ENCODE results near the gene KLHL11. TPM values are rescaled to one million over a fixed set of nuclear protein-coding genes. Genes with fewer than 3 reads are reported as not detected.

KLHL11 gene
- total and polyA plus RNA-seq, 10 donors, result 0.17 to 25.2 (median 11.0) TPM

DNA sequence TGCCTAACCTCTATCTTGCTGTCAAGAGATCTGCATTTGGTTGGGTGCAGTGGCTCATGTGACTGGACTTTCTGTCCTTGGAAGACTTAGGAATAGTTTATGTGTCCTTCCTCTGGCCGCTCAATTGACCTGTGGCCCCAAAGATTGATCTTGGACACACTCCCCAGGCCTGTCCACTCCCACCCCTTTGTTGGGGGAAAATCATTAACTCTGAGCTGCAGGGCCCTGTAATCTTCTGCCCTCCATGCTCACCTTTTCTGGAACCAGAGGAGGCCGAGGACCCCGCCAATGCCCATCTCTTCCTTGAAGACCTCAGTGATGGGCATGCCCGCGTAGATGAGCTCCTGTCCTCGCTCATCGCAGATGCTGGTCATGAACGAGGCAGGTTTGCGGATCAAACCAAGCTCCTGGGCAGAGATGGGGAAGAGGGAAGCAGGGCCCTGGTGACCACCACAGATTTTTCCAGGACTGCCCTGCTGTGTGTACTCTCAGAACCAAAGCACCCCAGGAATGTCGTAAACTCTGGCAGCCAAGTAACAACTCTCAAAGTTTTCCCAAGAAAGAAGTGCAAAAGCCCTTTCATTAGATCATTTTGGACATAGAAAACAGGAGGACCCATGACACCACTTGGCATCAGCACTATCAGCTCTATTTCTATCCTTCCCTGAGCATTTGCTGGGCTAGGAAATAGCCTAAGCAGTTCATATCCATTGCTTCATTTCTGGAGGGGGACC is 8.5 kb upstream of the KLHL11 start:
- Histone ChIP-seq H3K36me3 (peaks cover 18 to 97% (median 84%) of the 10 kb centered on the region in 6 donors), H3K27me3 (replicated peaks in 1 of 7) (no peaks in the 10 kb centered on the region), H3K4me1 (no peaks in the 10 kb centered on the region), H3K4me3 (no peak overlapping the region), H3K9me3 (no peaks in the 10 kb centered on the region), H3K27ac (no peak overlapping the region)
- DNase-seq, result no peak
- TF ChIP-seq POLR2A (IDR thresholded peaks at IDR 0.05) (no peak), POLR2AphosphoS5 (IDR thresholded peaks at IDR 0.05) (no peak)
- TF ChIP-seq, protein P1, sequence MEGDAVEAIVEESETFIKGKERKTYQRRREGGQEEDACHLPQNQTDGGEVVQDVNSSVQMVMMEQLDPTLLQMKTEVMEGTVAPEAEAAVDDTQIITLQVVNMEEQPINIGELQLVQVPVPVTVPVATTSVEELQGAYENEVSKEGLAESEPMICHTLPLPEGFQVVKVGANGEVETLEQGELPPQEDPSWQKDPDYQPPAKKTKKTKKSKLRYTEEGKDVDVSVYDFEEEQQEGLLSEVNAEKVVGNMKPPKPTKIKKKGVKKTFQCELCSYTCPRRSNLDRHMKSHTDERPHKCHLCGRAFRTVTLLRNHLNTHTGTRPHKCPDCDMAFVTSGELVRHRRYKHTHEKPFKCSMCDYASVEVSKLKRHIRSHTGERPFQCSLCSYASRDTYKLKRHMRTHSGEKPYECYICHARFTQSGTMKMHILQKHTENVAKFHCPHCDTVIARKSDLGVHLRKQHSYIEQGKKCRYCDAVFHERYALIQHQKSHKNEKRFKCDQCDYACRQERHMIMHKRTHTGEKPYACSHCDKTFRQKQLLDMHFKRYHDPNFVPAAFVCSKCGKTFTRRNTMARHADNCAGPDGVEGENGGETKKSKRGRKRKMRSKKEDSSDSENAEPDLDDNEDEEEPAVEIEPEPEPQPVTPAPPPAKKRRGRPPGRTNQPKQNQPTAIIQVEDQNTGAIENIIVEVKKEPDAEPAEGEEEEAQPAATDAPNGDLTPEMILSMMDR (IDR thresholded peaks at IDR 0.05 in 8 of 11, conservative IDR thresholded peaks at IDR 0.05 in 3 of 11), result no peak
- WGBS, 5 donors, result 93 to 98% (median 97%) methylated on average over 10 of the region's 10 CpGs
- intact Hi-C loops (cut with DNase I; ENCODE audit: low total_unique reads), result no loop called here

DNA sequence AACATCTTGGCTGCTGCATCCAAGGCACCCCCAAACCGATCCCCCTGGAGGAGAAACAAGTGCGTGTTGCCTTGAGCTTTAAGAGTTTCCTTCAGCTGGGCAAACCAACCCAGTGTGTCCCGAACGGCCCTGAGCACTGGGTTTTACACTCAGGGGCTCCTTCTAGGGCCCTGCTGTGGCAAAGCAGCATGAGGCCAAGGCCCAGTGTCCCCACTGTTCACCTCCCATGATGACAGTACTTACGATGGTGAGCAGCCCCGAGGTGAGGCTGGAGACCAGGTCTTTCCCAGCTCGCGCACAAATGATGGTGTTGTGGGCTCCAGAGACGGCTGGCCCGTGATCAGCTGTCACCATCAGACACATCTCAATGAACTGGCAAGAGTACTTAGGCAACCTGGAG is 6.6 kb upstream of the KLHL11 start:
- no peak for DNase-seq
- no peaks in the 10 kb centered on the region for H3K4me1 ChIP-seq
- H3K36me3 ChIP-seq, result peaks cover 9 to 97% (median 78%) of the 10 kb centered on the region in 6 donors
- no peak overlapping the region for H3K27ac ChIP-seq
- intact Hi-C loops (cut with DNase I; ENCODE audit: low total_unique reads), result no loop called here
- TF ChIP-seq, protein P1 (IDR thresholded peaks at IDR 0.05 in 8 of 11, conservative IDR thresholded peaks at IDR 0.05 in 3 of 11), result no peak
- TF ChIP-seq POLR2A (IDR thresholded peaks at IDR 0.05), result no peak
- TF ChIP-seq POLR2AphosphoS5 (IDR thresholded peaks at IDR 0.05), result no peak
- WGBS, 5 donors, result 94 to 96% (median 95%) methylated on average over 6 to 10 of the region's 10 CpGs
- H3K9me3 ChIP-seq, result no peaks in the 10 kb centered on the region
- no peak overlapping the region for H3K4me3 ChIP-seq
- H3K27me3 ChIP-seq (replicated peaks in 1 of 7), result no peaks in the 10 kb centered on the region

DNA sequence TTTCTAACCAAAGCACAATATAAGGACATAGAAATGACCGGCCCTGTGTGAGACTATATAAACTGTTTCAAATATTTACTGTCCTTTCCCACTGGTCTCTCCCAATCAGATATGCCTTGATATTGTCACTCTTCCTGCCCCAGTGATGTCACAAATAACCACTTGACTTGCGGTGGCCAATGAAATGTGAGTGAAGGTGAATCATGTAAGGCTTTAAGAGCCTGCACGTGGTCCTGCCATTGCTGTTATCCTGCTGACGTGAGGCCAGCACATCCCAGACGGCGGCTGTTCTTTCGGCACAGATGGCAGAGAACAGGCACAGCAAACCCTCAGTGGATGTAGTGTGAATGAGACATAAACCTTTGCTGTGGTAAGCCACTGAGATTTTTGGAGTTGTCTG is 5.4 kb upstream of the KLHL11 start:
- DNase-seq, result no peak
- no peaks in the 10 kb centered on the region for H3K9me3 ChIP-seq
- H3K36me3 ChIP-seq, result peaks cover 9 to 90% (median 73%) of the 10 kb centered on the region in 6 donors
- WGBS, 5 donors, result 85 to 92% (median 91%) methylated on average over 7 of the region's 7 CpGs
- TF ChIP-seq, protein P1 (IDR thresholded peaks at IDR 0.05 in 8 of 11, conservative IDR thresholded peaks at IDR 0.05 in 3 of 11), result no peak
- TF ChIP-seq POLR2AphosphoS5 (IDR thresholded peaks at IDR 0.05) (no peak), POLR2A (IDR thresholded peaks at IDR 0.05) (no peak)
- no peak overlapping the region for H3K4me3 ChIP-seq
- intact Hi-C loops (cut with DNase I; ENCODE audit: low total_unique reads), result no loop called here
- no peaks in the 10 kb centered on the region for H3K27me3 ChIP-seq (replicated peaks in 1 of 7)
- peaks cover 0 to 4% (median under 1%) of the 10 kb centered on the region in 6 donors for H3K4me1 ChIP-seq
- no peak overlapping the region for H3K27ac ChIP-seq

DNA sequence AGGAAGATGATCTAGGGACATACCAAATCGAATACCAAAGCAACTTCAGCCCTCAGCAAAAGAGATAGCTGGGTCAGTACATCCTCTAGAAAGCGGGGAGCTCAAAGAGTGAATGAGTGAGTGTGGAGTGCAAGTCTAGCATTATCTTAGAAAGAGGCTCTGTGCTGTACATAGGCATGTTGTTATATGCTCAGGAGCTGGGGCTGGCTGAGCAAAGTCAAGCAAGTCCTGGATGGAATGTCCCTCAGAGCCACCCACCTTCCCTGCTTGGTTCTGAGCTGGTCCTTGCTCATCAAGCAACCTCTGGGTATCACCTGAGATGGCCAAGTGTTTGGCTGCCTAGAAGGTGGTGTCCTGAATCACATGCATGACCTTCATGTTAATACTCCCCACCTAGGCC is 4.9 kb upstream of the KLHL11 start:
- intact Hi-C loops (cut with DNase I; ENCODE audit: low total_unique reads), result no loop called here
- 92 to 97% (median 95%) methylated on average over 2 of the region's 2 CpGs for WGBS, 5 donors
- peaks cover 9 to 87% (median 73%) of the 10 kb centered on the region in 6 donors for H3K36me3 ChIP-seq
- no peaks in the 10 kb centered on the region for H3K27me3 ChIP-seq (replicated peaks in 1 of 7)
- no peak overlapping the region for H3K27ac ChIP-seq
- H3K4me3 ChIP-seq, result no peak overlapping the region
- DNase-seq, result no peak
- no peaks in the 10 kb centered on the region for H3K9me3 ChIP-seq
- peaks cover 0 to 7% (median 4%) of the 10 kb centered on the region in 6 donors for H3K4me1 ChIP-seq
- TF ChIP-seq POLR2AphosphoS5 (IDR thresholded peaks at IDR 0.05) (no peak), POLR2A (IDR thresholded peaks at IDR 0.05) (no peak)
- TF ChIP-seq, protein P1 (IDR thresholded peaks at IDR 0.05 in 8 of 11, conservative IDR thresholded peaks at IDR 0.05 in 3 of 11), result no peak

Data from spleen (tissue), 11 donors.